Measurements from ENCODE around the gene ODAD4.
A peak's percentile ranks its signal among the peaks of the same experiment; 100 is the strongest.

The ODAD4 gene

GRCh38 chr17:41930009-41930832 lies at the start of gene ODAD4:
Gene ODAD4, plus strand, starts transcription at chr17:41930617. Its CDS starts 107 bp downstream, at chr17:41930724.
- DNase-seq: peak; percentile 92

GRCh38 chr17:41882756-41883155 lies 47.7 kb upstream of the ODAD4 start:
- no peak for DNase-seq

- no peak for DNase-seq
Observed at GRCh38 chr17:41885733-41886132, 44.7 kb upstream of the ODAD4 start.

- no peak for DNase-seq
Observed at GRCh38 chr17:41888332-41888965, 42.0 kb upstream of the ODAD4 start.

GRCh38 chr17:41891135-41892020 lies 39.0 kb upstream of the ODAD4 start:
- DNase-seq: no peak

- no peak for DNase-seq
Observed at GRCh38 chr17:41892021-41892376, 38.4 kb upstream of the ODAD4 start.

- no peak for DNase-seq
Observed at GRCh38 chr17:41893384-41893783, 37.0 kb upstream of the ODAD4 start.

GRCh38 chr17:41894791-41895331 lies 35.6 kb upstream of the ODAD4 start:
- DNase-seq: no peak

- DNase-seq: no peak
Observed at GRCh38 chr17:41895617-41896016, 34.8 kb upstream of the ODAD4 start.

- DNase-seq: no peak
Observed at GRCh38 chr17:41896726-41897125, 33.7 kb upstream of the ODAD4 start.

GRCh38 chr17:41901646-41902045 lies 28.8 kb upstream of the ODAD4 start:
- no peak for DNase-seq

- no peak for DNase-seq
Observed at GRCh38 chr17:41904242-41904841, 26.1 kb upstream of the ODAD4 start.

GRCh38 chr17:41905172-41905571 lies 25.2 kb upstream of the ODAD4 start:
- DNase-seq: no peak

GRCh38 chr17:41906465-41907184 lies 23.8 kb upstream of the ODAD4 start:
- DNase-seq: no peak

GRCh38 chr17:41907185-41907556 lies 23.2 kb upstream of the ODAD4 start:
- DNase-seq: no peak

- DNase-seq: no peak
Observed at GRCh38 chr17:41907633-41908539, 22.5 kb upstream of the ODAD4 start.

GRCh38 chr17:41909088-41909487 lies 21.3 kb upstream of the ODAD4 start:
- DNase-seq: no peak

GRCh38 chr17:41910701-41911391 lies 19.6 kb upstream of the ODAD4 start:
- no peak for DNase-seq

- no peak for DNase-seq
Observed at GRCh38 chr17:41912925-41913324, 17.5 kb upstream of the ODAD4 start.

GRCh38 chr17:41913798-41914197 lies 16.6 kb upstream of the ODAD4 start:
- DNase-seq: no peak

Measured in DMS 273 treated with DMSO at 0.1 percent for 48 hours (cell line).